Thoracic aorta (tissue), 2 donors: ENCODE measurements around the gene CCDC13. TPM values are rescaled to one million over a fixed set of nuclear protein-coding genes. Genes with fewer than 3 reads are reported as not detected.
A peak's percentile ranks its signal among the peaks of the same experiment; 100 is the strongest.

Experiments used
- ATAC-seq: fragments of 150-250 bp; one replicate; pipeline ENCODE4 v1.8.0; 2017; ENCODE audit warnings: low read depth; ENCODE audit not compliant: insufficient number of reproducible peaks, low FRiP score
- DNase-seq: peaks from one replicate; pipeline ENCODE4 v3.0.0-alpha.2; 2020; ENCODE audit warnings: low spot score
- H3K27ac ChIP-seq, 2 donors: fragments of 200-600 bp; sonication (generic); 1 replicate in 1 of 2; 2 replicates in 1 of 2; pipeline ENCODE4 v1.5.1; 2016; ENCODE audit warnings: mild to moderate bottlenecking in 2 of 2, moderate library complexity in 2 of 2
- H3K27me3 ChIP-seq: fragments of 200-600 bp; sonication (generic); replicated peaks from 2 replicates; pipeline ENCODE4 v1.6.0; 2016; ENCODE audit warnings: mild to moderate bottlenecking; ENCODE audit not compliant: insufficient read depth
- H3K36me3 ChIP-seq: fragments of 200-600 bp; sonication (generic); one replicate; pipeline ENCODE4 v1.5.1; 2016
- H3K4me1 ChIP-seq, 2 donors: fragments of 200-600 bp; sonication (generic); 1 replicate in 1 of 2; 2 replicates in 1 of 2; pipeline versions ENCODE4 v1.5.1 to v1.6.0; 2016; ENCODE audit warnings: low read depth in 2 of 2, mild to moderate bottlenecking in 1 of 2; ENCODE audit not compliant: control insufficient read depth in 1 of 2
- H3K4me3 ChIP-seq: fragments of 200-600 bp; sonication (generic); 2 replicates; pipeline ENCODE4 v1.5.1; 2016; ENCODE audit warnings: mild to moderate bottlenecking
- H3K9me3 ChIP-seq: fragments of 200-600 bp; sonication (generic); 2 replicates; pipeline ENCODE4 v1.5.1; 2016
- total RNA-seq, 2 donors: library from RNA; depleted of rRNA; stranded (reverse); fragments of >200 nt; gene quantifications; one replicate each; pipeline versions ENCODE4 v1.1.0 to v1.2.3, GENCODE V29; 2016
- TF ChIP-seq, protein P1 (sequence below): fragments of 200-600 bp; sonication (generic); IDR thresholded peaks from one replicate; pipeline ENCODE4 v1.5.1; 2019; ENCODE audit warnings: antibody characterized with exemption

The CCDC13 gene
- total RNA-seq, 2 donors from 2014 or later = 1.5 to 3.1 TPM

DNA sequence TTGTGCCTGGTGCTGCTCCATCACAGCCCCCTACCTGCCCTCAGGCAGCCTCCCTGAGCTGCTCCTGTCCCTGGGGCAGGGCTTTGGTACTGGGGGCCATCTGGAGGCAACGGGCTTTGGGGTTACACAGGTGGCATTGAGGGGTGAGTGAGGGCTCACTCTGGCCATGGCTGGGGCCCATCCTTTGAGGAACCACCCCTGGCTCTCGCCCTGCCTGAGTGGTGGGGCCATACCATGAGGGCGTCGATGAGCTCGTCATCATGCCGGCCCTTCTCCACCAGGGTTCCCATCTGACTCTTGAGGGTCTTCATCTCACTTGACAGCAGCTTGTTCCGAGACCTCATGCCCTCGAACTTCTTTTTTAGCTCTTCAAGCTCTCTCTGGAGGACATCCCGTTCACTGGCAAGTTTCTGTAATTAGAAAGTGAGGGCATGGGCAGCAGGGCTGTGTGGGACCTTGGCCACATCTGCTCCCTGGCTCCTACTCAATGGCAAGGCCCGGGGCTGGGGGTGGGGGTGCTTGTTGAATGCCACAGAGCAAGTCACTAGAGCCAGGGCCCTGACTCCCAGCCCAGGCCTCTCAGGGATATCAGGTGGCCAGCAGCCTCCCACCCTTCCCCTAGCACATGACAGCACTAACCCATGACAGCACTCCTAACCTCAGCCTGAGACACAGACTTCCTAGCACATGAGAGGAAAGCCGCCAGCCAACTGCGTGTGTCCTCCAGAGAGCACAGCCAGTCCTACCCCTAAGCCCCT is 33.5 kb downstream of the CCDC13 start:
- TF ChIP-seq, protein P1, sequence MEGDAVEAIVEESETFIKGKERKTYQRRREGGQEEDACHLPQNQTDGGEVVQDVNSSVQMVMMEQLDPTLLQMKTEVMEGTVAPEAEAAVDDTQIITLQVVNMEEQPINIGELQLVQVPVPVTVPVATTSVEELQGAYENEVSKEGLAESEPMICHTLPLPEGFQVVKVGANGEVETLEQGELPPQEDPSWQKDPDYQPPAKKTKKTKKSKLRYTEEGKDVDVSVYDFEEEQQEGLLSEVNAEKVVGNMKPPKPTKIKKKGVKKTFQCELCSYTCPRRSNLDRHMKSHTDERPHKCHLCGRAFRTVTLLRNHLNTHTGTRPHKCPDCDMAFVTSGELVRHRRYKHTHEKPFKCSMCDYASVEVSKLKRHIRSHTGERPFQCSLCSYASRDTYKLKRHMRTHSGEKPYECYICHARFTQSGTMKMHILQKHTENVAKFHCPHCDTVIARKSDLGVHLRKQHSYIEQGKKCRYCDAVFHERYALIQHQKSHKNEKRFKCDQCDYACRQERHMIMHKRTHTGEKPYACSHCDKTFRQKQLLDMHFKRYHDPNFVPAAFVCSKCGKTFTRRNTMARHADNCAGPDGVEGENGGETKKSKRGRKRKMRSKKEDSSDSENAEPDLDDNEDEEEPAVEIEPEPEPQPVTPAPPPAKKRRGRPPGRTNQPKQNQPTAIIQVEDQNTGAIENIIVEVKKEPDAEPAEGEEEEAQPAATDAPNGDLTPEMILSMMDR = no peak
- ATAC-seq = peak; percentile 8

DNA sequence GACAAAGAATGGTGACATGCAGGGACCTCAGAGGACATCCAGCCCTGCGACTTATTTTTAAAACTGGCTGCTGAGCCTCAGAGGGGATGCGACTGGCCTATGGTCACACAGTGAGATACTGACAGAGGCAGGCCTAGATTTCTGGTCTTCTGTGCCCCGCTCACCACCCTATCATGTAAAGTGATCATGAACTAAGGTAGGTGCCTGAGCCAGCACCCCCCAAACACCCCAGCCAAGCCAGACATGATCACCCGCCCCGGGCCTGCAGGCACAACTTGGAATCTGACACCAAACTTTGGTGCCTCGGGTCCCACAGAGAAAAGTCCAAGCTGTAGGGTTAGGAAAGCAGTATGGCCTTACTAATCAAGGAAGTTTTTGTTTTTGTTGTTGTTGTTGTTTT is 36.5 kb downstream of the CCDC13 start:
- Histone ChIP-seq H3K9me3 (no peaks in the 10 kb centered on the region), H3K27me3 (no peaks in the 10 kb centered on the region), H3K4me3 (no peak overlapping the region), H3K27ac (no peak overlapping the region), H3K36me3 (no peaks in the 10 kb centered on the region), H3K4me1 (peaks cover 0 to 21% of the 10 kb centered on the region in 2 donors)
- ATAC-seq (no peak), DNase-seq (no peak)
- TF ChIP-seq, protein P1 = no peak

More for the DNA sequence above, 33.5 kb downstream of the CCDC13 start:
- peak; percentile 50 for DNase-seq
- H3K36me3 ChIP-seq = no peaks in the 10 kb centered on the region
- H3K4me1 ChIP-seq = peaks cover 0 to 28% of the 10 kb centered on the region in 2 donors
- peak overlapping the region; percentile 68 to 81 for H3K27ac ChIP-seq
- H3K9me3 ChIP-seq = no peaks in the 10 kb centered on the region
- H3K4me3 ChIP-seq = no peak overlapping the region
- no peaks in the 10 kb centered on the region for H3K27me3 ChIP-seq

DNA sequence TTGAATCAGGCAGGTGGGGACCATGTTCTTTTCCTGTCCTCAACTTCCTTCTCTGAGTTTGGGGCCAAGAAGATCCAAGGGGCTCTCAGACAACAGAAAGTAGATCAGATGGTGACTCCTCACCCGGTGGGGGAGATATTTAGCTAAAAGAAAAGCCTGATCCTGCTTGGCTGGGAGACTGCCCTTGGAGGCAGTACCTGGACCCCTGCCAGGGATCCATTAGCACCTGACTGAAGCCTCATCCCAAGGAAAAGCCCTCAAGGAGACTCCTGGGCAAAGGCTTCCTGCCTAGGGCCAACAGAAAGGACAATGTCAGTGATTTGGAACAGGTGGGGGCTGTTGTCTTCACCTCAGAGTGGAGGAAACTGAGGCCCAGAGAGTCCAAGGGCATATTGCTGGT is 37.0 kb downstream of the CCDC13 start:
- TF ChIP-seq, protein P1 = no peak
- H3K4me3 ChIP-seq = no peak overlapping the region
- peaks cover 0 to 21% of the 10 kb centered on the region in 2 donors for H3K4me1 ChIP-seq
- ATAC-seq (no peak), DNase-seq (no peak)
- no peak overlapping the region for H3K27ac ChIP-seq
- no peaks in the 10 kb centered on the region for H3K27me3 ChIP-seq
- H3K36me3 ChIP-seq = no peaks in the 10 kb centered on the region
- no peaks in the 10 kb centered on the region for H3K9me3 ChIP-seq

DNA sequence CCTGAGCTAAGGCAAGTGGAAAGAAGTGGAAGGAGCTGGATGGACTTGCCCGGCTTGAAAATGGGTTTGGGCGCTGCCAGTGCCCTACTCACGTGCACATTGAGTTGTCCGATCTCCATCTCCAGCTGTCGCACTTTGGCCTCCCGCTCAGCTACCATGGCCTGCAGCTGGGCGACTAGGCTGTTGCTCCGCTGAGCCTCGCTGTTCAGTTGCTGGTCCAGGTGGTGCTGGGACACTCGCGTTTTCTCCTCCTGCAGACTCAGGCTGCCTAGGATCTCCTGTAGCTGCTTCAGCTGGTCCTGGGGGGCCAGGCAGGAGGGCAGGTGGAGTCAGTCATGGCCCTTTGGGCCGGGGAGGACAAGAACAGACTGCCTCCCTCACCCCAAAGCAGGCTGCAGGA is 37.4 kb downstream of the CCDC13 start:
- no peak for DNase-seq
- Histone ChIP-seq H3K27me3 (no peaks in the 10 kb centered on the region), H3K27ac (no peak overlapping the region), H3K36me3 (no peaks in the 10 kb centered on the region), H3K4me3 (no peak overlapping the region), H3K4me1 (peaks cover 0 to 19% of the 10 kb centered on the region in 2 donors), H3K9me3 (no peaks in the 10 kb centered on the region)
- no peak for ATAC-seq
- TF ChIP-seq, protein P1 = no peak

DNA sequence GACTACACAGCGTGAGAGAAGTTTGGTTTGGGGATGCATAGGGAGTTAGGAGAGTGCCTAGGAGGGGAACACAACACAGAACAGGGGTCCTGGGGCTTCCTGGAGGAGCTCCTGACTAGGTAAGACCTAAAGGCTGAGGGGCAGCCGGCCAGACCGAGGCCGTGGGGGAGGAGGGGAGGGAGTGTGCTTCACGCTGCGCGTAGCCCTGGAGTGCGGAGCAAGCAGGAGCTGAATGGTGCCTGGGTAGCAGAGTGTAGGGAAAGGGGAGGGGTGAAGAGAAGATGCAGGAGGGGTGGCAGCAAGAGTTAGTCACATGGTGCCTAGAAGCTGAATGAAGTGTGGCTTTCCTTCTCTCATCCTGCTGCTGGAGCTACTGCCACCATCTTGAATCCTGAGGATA is 38.0 kb downstream of the CCDC13 start:
- Histone ChIP-seq H3K27me3 (no peaks in the 10 kb centered on the region), H3K4me1 (peaks cover 0 to 16% of the 10 kb centered on the region in 2 donors), H3K27ac (no peak overlapping the region), H3K36me3 (no peaks in the 10 kb centered on the region), H3K9me3 (no peaks in the 10 kb centered on the region), H3K4me3 (no peak overlapping the region)
- DNase-seq (no peak), ATAC-seq (no peak)
- TF ChIP-seq, protein P1 = no peak
